ENCODE measurements around the gene VCY.
"Not testable (repeated sequence)": the region's sequence is repeated elsewhere in the genome, so short reads cannot be mapped to it uniquely, and the experiment has no call there.

VCY gene

DNA sequence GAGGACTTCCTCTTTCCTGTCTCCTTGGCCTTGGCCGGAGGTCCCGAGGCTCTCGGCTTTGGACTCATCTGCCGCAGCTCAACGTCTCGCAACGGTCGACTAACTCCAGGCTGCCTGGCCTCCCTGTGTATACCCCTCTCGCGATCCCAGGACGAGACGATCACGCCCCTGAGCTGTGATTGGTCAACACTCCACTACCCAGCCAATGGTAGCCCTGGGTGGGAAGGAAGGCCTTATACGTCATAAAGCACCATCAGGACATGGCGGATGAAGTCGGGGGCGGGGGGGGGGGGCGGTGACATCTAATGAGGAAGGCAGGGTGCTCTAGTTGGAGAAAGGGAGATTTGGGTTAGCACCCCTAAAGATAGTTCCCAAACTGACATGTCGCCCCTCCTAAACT, at the start of gene VCY:
TSS of gene VCY (minus strand) at position 101 of the 400 bp plus-strand sequence. CDS start at position 68, 33 bp downstream.
- H3K9ac ChIP-seq; H3K36me3 ChIP-seq; H3K27ac ChIP-seq; H3K4me2 ChIP-seq; H3K27me3 ChIP-seq; H3K9me3 ChIP-seq (replicated peaks in 1 of 11); H3K4me1 ChIP-seq; H4K20me1 ChIP-seq; H3K4me3 ChIP-seq: not testable (repeated sequence)

DNA sequence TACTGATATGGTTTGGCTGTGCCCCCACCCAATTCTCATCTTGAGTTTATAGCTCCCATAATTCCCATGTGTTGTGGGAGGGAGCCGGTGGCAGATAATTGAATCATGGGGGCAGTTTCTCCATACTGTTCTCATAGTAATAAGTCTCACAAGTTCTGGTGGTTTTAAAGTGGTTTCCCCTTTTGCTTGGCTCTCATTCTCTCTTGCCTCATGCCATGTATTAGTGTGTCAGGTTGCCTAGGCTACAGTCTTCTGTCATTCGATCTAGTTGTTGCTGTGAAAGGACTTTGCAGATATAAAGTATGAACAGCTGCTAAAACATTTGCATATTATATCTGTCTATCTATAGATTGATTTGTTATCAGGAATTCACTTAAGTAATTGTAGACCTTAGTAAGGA, 44.1 kb upstream of the VCY start:
- H3K36me3 ChIP-seq; H4K20me1 ChIP-seq; H3K4me2 ChIP-seq; H3K4me3 ChIP-seq; H3K4me1 ChIP-seq; H3K9ac ChIP-seq; H3K27me3 ChIP-seq; H3K9me3 ChIP-seq (replicated peaks in 1 of 11); H3K27ac ChIP-seq: not testable (repeated sequence)

DNA sequence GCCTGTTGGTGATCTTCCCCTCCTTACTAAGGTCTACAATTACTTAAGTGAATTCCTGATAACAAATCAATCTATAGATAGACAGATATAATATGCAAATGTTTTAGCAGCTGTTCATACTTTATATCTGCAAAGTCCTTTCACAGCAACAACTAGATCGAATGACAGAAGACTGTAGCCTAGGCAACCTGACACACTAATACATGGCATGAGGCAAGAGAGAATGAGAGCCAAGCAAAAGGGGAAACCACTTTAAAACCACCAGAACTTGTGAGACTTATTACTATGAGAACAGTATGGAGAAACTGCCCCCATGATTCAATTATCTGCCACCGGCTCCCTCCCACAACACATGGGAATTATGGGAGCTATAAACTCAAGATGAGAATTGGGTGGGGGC, 25.6 kb upstream of the VCY start:
- not testable (repeated sequence) for H3K9ac ChIP-seq; H3K9me3 ChIP-seq (replicated peaks in 1 of 11); H4K20me1 ChIP-seq; H3K27me3 ChIP-seq; H3K4me3 ChIP-seq; H3K4me1 ChIP-seq; H3K27ac ChIP-seq; H3K36me3 ChIP-seq; H3K4me2 ChIP-seq

DNA sequence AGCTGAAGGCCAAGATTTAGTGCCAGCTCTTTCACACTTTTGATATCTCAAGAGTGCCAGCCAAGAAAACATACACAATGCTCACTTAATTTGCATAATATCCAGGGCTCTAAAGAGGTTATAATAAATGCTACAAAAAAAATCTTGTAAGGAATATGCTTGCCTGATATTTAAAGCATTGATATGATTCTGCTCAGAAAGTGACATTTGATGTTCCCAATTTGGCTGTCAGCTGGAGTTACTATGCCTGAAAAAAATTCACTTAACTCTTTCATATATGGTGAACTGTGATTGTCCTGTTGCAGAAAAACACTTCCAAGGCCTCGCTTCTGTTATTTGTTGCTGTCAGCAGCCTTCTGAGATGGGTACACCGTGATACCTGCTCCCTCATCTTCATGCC, 43.9 kb downstream of the VCY start:
- H3K36me3 ChIP-seq; H3K27me3 ChIP-seq; H3K27ac ChIP-seq; H3K9me3 ChIP-seq (replicated peaks in 1 of 11); H4K20me1 ChIP-seq; H3K9ac ChIP-seq; H3K4me3 ChIP-seq; H3K4me1 ChIP-seq; H3K4me2 ChIP-seq: not testable (repeated sequence)

Measured in BLaER1 treated with 17β-estradiol and CSF1 and Interleukin-3, amounts not matched to agents 10 nM and 100 nM (cell line).